Suppressor macrophage (primary cell): ENCODE results near the gene SEPTIN10.
"Not testable (repeated sequence)": the region's sequence is repeated elsewhere in the genome, so short reads cannot be mapped to it uniquely, and the experiment has no call there.

Experiments used
- DNase-seq, 4 experiments: peaks; one replicate each; pipeline ENCODE4 v3.0.0-alpha.2; 2020 to 2022

SEPTIN10 gene

GRCh38 chr2:109633284-109633961 is 19.7 kb upstream of the SEPTIN10 start:
- no peak for DNase-seq

DNA sequence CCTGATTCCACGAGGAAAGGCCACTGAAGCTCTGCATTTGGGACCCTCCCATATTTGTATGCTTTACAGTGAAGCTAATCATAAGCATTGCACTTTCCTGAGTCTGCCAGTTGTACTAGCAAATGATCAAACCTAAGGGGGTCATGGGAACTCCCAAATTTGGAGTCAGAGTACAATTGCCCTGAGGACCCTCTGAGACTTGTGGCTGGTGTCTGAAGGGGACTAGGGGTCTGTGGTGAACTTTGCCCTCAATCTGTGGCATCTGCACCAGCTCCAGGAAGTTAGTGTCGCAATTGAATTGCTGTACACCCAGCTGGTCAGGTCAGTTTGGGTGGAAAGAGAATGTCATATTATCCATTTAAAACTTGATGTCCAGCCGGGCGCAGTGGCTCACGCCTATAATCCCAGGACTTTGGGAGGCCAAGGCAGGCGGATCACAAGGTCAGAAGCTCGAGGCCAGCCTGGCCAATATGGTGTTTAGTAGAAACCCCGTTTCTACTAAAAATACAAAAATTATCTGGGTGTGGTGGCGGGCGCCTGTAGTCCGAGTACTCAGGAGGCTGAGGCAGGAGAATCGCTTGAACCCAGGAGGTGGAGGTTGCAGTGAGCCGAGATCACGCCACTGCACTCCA is 18.5 kb upstream of the SEPTIN10 start:
- DNase-seq: peak in 2 of 4 experiments; percentile 9 to 11

DNA sequence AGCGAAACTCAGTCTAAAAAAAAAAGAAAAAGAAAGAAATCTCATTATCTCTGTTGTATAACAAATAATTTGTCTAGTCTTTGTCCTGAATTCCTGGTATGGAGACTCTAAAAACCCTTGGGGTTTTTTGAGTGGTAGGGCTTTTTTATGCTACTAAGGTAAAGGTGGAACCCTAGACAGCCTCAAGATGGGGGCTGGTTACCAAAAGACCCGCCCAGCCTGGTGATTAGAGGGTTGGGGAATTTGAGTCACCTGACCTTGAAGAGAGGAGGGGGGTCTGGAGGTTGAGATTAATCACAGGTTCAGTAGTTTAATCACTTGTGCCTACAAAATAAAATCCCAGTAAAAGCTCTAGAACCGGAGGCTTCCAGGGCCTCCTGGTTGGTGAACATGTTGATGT is 18.0 kb upstream of the SEPTIN10 start:
- no peak for DNase-seq

DNA sequence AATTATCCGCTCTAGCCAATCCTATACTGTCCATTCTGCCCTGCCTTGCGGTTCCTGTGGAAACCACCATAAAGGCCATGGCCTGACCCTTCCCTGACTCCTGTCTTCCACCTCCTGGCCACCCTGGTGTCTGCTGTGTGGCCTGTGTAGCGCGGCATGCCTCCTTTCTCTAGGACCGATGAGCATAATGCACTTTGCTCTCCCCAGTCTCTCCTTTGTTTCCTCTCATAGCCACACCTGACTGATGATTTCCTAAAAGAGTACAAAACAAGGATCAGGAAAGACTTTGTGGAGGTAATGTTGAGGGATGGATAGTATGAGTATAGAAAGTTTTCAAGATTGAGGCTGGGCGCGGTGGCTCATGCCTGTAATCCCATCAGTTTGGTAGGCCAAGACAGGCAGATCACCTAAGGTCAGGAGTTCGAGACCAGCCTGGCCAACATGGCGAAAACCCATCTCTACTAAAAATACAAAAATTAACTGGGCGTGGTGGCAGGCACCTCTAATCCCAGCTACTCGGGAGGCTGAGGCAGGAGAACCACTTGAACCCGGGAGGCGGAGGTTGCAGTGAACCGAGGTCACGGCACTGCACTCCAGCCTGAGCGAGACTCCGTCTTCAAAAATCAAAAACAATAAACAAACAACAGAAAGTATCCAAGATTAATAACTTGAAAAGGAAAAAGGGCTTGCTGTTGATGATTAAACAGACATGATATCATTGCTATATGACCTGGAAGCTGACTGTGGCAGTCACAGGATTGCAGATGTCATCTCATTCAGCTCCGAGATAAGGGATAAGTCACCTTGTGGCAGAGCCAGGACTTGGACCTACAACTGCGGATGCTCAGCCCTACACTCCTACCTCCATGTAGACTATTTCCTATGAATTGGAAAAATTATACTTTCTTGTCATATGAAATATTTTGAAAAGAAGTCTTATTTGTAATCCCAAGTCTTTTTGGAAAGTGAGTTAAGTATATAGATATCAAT is 17.0 kb upstream of the SEPTIN10 start:
- peak in 2 of 4 experiments; percentile 14 to 15 for DNase-seq

GRCh38 chr2:109629867-109630266 is 16.1 kb upstream of the SEPTIN10 start:
- peak in 3 of 4 experiments; percentile 23 to 39 (median 29) for DNase-seq

- DNase-seq: not testable (repeated sequence)
Measured at GRCh38 chr2:109628321-109628720, 14.6 kb upstream of the SEPTIN10 start.

DNA sequence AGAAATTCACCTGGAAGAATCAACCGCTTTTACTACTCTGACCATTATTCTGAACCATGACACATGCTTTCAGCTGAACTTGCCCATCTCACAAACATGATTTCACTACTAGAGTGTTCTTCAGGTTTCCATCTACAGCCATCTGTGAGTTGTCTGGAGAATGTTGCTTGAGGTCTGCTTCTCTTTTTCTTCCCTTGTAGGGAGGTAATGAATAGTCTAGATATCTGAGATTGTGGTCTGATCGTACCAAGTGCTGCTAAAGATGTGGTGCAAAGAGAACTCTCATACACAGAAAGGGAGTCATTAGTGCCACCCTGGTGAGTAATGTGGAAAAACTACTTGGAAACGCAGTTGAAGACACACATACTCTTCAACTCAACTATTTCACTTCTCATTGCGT is 10.6 kb upstream of the SEPTIN10 start:
- no peak for DNase-seq

DNA sequence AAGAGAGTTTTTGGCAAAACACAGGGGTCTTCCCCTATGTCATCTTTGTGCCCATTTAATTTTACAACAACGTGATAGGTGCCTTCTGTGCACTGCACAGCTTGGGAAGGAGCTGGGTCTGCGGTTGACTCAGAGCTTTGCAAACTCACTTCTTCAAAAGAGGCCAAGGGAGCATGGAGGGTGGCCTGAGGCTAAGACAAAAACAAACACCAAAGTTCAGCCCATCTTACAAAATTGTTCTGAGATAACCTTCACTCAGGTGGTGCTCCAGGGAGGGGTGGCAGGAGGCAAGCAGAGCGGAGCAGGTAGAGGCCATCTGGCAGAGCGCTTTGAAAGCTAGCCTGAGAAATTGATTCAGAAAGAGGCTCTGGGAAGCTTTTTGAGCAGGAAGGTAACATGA is 10.2 kb upstream of the SEPTIN10 start:
- DNase-seq: no peak

- DNase-seq: no peak
Measured at GRCh38 chr2:109623297-109623696, 9.5 kb upstream of the SEPTIN10 start.

DNA sequence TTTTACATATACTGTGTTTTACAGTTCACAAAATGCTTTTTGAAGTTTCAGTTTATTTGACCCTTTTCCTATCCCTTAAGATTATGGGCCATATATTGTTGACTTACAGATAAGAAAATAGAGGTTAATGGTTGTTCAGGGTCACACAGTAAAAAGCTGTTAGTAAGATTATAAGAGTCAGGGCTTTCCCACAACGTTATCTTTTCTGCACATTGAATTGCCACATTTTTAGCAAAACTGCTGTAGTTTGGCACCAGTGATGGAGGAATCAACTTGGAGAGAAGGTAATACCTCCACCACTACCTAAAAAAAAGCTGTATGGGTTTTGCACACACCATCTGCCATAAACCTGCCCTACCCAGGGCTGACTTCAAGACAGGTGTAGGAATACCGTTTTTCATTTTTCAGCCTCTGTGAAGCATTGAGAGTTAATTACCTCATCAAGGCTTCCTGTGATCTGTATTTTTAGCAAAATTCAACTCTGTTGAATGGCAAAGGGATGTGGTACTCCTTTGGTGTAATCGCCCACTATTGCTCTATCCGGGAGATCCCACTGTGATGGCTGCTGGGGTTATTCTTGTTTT is 5.4 kb upstream of the SEPTIN10 start:
- DNase-seq: no peak

DNA sequence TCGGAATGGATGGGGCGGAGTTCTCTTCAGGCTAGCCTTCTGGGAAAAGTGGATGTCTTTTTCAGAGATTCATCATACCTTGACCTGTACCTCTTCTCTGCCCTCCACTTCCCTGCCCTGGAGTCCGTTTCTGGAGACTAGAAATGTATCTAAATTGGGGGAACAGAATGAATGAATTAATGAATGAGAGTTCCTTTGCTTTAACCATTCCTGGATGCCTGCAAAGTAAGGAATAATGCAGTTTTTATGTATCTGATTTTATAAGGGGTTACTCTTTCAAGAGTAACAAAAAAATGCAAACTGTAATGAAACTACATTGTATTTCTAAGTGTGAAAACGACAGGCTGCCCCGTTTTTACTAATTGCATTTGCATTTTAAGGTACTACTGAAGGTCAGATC is 2.4 kb upstream of the SEPTIN10 start:
- DNase-seq: no peak

DNA sequence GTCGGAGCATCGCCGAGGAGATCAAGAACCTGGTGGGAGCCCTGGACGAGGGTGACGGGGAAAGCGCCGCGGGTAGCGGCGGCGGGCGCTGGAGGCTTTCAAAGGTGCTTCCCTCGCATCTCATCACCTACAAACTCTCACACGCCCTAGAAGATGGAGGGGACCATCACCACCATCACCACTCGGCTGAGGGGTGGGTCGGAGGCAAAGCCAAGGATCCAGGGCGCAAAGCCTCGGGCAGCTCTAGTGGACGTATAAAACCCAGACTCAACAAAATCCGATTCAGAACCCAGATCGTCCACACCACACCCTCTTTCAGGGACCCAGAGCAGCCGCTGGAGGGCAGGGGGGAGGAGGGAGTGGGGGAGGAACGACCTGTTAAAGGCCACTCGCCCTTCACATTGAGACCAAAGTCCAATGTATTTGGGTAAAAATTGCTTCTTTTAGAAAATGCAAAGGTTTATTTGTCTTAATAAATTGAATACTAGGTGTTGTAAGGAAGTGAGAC is 1.9 kb upstream of the SEPTIN10 start:
- peak in 1 of 4 experiments; percentile 12 for DNase-seq

DNA sequence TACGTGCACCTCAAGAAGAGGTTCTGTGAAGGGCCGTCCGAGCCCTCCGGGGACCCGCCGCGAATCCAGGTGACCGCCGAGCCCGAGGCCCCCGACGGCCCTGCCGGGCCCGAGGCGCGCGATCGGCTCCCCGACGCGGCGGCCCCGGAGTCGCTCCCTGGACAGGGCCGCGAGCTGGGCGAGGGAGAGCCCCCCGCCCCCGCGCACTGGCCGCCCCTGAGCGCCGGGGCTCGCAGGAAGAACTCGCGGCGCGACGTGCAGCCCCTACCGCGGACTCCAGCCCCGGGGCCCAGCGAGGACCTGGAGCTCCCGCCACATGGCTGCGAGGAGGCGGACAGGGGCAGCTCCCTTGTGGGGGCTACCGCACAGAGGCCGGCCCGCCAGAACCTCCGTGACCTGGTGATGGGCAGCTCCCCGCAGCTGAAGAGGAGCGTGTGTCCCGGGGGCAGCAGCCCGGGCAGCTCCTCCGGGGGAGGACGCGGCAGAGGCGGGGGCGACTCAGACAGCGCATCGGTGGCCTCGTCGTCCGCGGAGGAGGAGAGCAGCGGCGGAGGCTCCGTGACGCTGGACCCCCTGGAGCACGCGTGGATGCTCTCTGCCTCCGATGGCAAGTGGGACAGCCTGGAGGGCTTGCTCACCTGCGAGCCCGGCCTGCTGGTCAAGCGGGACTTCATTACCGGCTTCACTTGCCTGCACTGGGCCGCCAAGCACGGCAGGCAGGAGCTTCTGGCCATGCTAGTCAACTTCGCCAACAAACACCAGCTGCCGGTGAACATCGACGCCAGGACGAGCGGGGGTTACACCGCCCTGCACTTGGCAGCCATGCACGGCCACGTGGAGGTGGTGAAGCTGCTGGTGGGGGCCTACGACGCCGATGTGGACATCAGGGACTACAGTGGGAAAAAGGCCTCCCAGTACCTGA is 1.2 kb upstream of the SEPTIN10 start:
- DNase-seq: peak in 1 of 4 experiments; percentile 18

- DNase-seq: peak; percentile 47 to 79 (median 65)
Measured at GRCh38 chr2:109613081-109613921, 465 bp downstream of the SEPTIN10 start.

DNA sequence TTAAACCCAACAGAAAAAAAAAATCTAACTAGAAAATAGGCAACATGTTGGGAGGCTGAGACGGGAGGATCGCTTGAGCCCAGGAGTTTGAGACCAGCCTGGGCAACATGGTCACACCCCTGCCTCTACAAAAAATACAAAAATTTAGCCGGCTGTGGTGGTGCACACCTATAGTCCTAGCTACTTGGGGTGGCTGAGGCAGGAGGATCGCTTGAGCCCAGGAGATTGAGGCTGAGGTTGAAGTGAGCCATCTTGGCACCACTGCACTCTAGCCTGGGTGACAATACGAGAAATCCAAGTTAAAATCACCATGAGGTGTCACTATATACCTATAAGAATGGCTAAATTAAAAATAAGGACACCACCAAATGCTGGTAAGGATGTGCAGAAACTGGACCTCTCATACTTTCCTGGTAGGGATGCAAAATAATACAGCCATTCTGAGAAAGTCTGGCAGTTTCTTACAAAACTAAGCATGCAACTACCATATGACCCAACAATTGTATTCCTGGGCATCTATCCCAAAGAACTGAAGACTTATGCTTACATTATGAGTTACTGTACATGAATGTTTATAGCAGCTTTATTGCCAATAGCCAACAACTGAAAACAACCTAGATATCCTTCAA is 2.2 kb downstream of the SEPTIN10 start:
- DNase-seq: peak in 2 of 4 experiments; percentile 19 to 33

DNA sequence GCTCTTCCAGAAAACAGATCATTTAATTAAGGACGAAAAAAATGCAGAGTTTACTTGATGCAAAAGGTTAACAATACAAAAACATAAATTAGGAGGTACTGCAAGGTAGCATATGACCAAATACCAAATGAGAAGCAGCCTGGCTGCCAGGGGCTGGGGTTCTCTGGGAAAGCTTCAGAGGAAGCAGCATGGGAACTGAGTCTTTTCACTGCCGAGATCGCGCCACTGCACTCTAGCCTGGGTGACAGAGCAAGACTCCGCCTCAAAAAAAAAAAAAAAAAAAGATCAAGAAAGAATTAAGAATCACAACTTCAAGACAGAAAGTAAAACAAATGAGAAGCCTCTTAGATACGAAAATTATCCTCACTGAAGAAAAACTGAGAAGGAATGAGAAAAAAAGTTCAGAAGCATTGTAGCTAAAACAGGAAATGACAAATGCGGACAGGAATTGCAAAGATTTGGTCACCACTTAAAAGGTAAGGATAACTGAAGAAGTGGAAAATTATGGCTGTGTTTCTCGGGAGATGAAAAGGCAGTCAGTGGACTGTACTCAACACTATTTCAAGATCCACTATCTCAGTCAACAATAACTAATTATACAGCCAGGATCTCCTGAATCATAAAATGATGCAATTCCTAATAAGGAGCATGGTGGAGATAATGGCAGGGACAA is 4.3 kb downstream of the SEPTIN10 start:
- peak in 2 of 4 experiments; percentile 26 to 33 for DNase-seq

DNA sequence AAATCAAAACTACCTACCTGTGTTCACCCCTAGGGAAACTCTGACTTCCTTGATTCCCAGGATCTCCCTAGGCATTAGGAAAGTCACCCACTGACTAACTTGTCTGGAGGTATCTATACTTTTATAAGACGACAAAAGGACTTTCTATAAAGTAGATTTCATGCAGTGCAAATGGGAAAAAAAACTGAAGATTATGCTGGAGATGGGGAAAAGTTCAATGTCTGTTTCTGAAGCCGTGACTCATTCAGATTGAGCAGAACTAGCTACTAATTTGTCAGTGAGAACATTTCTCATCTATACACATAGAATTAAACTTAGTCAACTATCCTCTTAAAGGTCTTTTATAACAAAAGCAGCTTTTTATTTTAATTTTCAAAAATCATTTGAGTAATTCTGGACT is 6.0 kb downstream of the SEPTIN10 start:
- DNase-seq: no peak

DNA sequence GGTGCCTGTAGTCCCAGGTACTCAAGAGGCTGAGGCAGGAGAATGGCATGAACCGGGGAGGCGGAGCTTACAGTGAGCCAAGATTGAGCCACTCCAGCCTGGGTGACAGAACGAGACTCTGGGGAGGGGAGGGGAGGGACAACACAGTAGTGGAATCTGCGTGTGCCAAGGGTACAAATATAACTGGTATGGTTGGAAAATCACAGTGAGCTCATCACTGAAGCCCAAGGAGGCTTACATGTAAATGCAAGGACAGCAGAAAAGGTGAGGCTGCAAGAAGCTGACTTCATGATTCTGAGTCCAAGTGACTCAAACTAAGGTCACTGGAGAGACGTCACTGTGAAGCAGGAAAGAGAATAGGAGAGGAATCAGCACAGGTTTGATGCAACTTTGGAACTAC is 9.2 kb downstream of the SEPTIN10 start:
- DNase-seq: peak in 1 of 4 experiments; percentile 19

DNA sequence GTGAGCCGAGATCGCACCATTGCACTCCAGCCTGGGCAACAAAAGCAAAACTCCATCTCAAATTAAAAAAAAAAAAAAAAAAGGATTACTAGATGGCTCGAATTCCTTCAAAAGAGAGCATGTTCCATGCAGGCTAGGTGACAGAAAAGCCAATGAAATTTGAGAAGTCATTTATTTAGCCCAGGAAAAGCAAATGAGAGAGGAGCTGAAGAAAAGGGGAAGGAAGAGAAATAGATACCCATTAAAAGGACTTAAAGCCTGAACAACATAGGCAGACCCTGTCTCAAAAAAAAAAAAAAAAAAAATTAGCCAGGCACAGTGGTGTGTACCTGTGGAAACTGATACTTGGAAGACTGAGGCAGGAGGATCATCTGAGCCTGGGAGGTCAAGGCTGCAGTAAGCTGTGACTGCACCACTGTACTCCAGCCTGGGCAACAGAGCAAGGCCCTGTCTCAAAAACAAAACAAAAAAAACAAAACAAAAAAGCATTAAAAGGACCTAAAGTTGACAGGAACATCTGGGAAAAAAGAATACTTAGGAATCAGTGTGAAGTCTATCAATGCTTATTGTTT is 11.1 kb downstream of the SEPTIN10 start:
- no peak for DNase-seq
